Naive thymus-derived CD4-positive, alpha-beta T cell (primary cell): ENCODE data around the gene YPEL1. TPM values are rescaled to one million over a fixed set of nuclear protein-coding genes. Genes with fewer than 3 reads are reported as not detected.

Experiments used
- ATAC-seq: fragments of 150-1000 bp; cut with Tn5 transposase; 2 replicates; pipeline ENCODE4 v1.10.0; 2021; ENCODE audit warnings: mild to moderate bottlenecking, moderate library complexity
- CTCF ChIA-PET: fragments of 350-600 bp; sonication (Branson Sonifier 250); formaldehyde crosslinking; loops from one replicate; lab custom pipeline; 2021; ENCODE audit warnings: antibody characterized with exemption; lab: Charles Lee
- POLR2A ChIA-PET: fragments of 350-600 bp; sonication (Branson Sonifier 250); formaldehyde crosslinking; loops from one replicate; lab custom pipeline; 2021; ENCODE audit warnings: antibody characterized with exemption, inconsistent platforms; lab: Charles Lee
- DNase-seq, 9 donors: peaks; one replicate each; pipeline versions ENCODE4 v3.0.0 to v3.0.0-alpha.2; 2020 to 2022; ENCODE audit warnings: mixed read lengths in 1 of 9
- H3K27ac ChIP-seq: one replicate; pipeline ENCODE4 v1.7.0; 2013; ENCODE audit warnings: mild to moderate bottlenecking, low read depth, low read length, moderate library complexity
- H3K27me3 ChIP-seq, 2 donors: one replicate each; pipeline ENCODE4 v1.7.0; 2013; ENCODE audit warnings: low read length in 2 of 2, mild to moderate bottlenecking in 2 of 2, moderate library complexity in 2 of 2; ENCODE audit not compliant: control insufficient read depth in 2 of 2, insufficient read depth in 2 of 2
- H3K36me3 ChIP-seq, 3 experiments: 1 replicate in 2 of 3; 2 replicates in 1 of 3; pipeline ENCODE4 v1.7.0; 2013; ENCODE audit warnings: low read length in 3 of 3, mild to moderate bottlenecking in 3 of 3, moderate library complexity in 1 of 3; ENCODE audit not compliant: insufficient read depth in 3 of 3, control insufficient read depth in 2 of 3
- H3K4me1 ChIP-seq, 2 donors: one replicate each; pipeline ENCODE4 v1.7.0; 2013; ENCODE audit warnings: low read length in 2 of 2, mild to moderate bottlenecking in 2 of 2, moderate library complexity in 1 of 2; ENCODE audit not compliant: control insufficient read depth in 2 of 2, insufficient read depth in 2 of 2
- H3K4me3 ChIP-seq: 2 replicates; pipeline ENCODE4 v1.7.0; 2013; ENCODE audit warnings: mild to moderate bottlenecking, low read length
- H3K9me3 ChIP-seq, 3 experiments: 1 replicate in 2 of 3; 2 replicates in 1 of 3; pipeline ENCODE4 v1.7.0; 2013; ENCODE audit warnings: low read length in 3 of 3; ENCODE audit not compliant: control insufficient read depth in 2 of 3
- H3K27ac Mint-ChIP-seq, 9 donors: one replicate each; pipeline ENCODE4 v1.8.0; 2020 to 2022; ENCODE audit warnings: mixed read lengths in 9 of 9, mild to moderate bottlenecking in 8 of 9, moderate library complexity in 5 of 9, inconsistent platforms in 2 of 9
- H3K27me3 Mint-ChIP-seq, 5 donors: one replicate each; pipeline ENCODE4 v1.8.0; 2021 to 2022; ENCODE audit warnings: mixed read lengths in 5 of 5, mild to moderate bottlenecking in 1 of 5
- H3K36me3 Mint-ChIP-seq, 5 donors: one replicate each; pipeline ENCODE4 v1.8.0; 2020 to 2022; ENCODE audit warnings: mixed read lengths in 5 of 5, mild to moderate bottlenecking in 3 of 5, inconsistent platforms in 1 of 5
- H3K4me1 Mint-ChIP-seq, 7 donors: one replicate each; pipeline ENCODE4 v1.8.0; 2020 to 2022; ENCODE audit warnings: mixed read lengths in 7 of 7, mild to moderate bottlenecking in 3 of 7, inconsistent platforms in 1 of 7
- H3K4me3 Mint-ChIP-seq, 10 donors: one replicate each; pipeline ENCODE4 v1.8.0; 2020 to 2022; ENCODE audit warnings: mild to moderate bottlenecking in 10 of 10, mixed read lengths in 10 of 10, moderate library complexity in 6 of 10, inconsistent platforms in 2 of 10
- H3K9me3 Mint-ChIP-seq, 11 donors: one replicate each; pipeline ENCODE4 v1.8.0; 2020 to 2022; ENCODE audit warnings: mixed read lengths in 11 of 11, mild to moderate bottlenecking in 4 of 11, inconsistent platforms in 1 of 11, moderate library complexity in 1 of 11
- intact Hi-C, 2 donors: fragments of 100-400 bp; cut with micrococcal nuclease; formaldehyde crosslinking; loops; one replicate each; pipeline ENCODE4 v1.15.1; 2023
- polyA plus RNA-seq, 2 donors: library from polyadenylated mRNA; unstranded; fragments of 300-500 nt; fragmentation: Illumina TruSeq; gene quantifications; one replicate each; pipeline ENCODE4 v1.2.3, GENCODE V29; 2021
- total RNA-seq, 6 experiments: library from RNA in 5 of 6; stranded (reverse) in 5 of 6; gene quantifications; 1 replicate in 5 of 6; 2 replicates in 1 of 6; pipeline ENCODE4 v1.2.3 and lab custom pipeline; 2021 to 2026

The YPEL1 gene
- total and polyA plus RNA-seq, 7 experiments from 2014 or later, result 1.5 to 9.5 (median 3.6) TPM

DNA sequence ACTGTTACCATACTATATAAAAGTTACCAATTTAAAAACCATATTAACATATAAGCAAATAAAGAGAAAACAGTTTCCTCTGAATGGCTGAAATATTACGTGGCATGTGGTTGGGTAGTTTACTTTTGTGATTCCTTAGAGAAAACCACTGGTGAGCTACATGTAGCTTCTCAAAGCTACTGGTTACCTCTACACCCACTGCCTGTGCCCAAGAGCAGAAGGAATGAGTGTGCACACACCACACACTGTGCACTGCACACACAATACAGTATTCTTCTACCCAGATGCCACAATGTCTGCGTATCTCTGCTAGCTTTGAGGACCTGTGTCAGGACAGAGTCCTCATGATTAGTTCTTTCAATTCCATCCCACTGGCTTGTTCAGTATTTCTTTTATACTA is 25.5 kb upstream of the YPEL1 start:
- intact Hi-C loops, result loop anchor here (10.0 kb wide), 2 partner anchors 46 to 104 kb away; partner anchors contain the start of gene MAPK1 (in 1 of the 2)
- peaks cover 9 to 47% (median 29%) of the 10 kb centered on the region in 5 donors for H3K36me3 Mint-ChIP-seq
- no peaks in the 10 kb centered on the region for H3K27me3 Mint-ChIP-seq
- H3K4me1 ChIP-seq, result peaks cover 0 to 77% of the 10 kb centered on the region in 2 donors
- H3K27ac Mint-ChIP-seq, result peak overlapping the region in 1 of 9 donors; percentile 20
- H3K9me3 Mint-ChIP-seq, result no peaks in the 10 kb centered on the region
- no peak overlapping the region for H3K4me3 Mint-ChIP-seq
- POLR2A ChIA-PET, result interaction anchor here (1.1 kb wide), 1 partner anchor 11 kb away, joined by 3 read pairs; no protein-coding TSS in a partner anchor
- ATAC-seq (no peak), DNase-seq (no peak)
- no peak overlapping the region for H3K27ac ChIP-seq
- peaks cover 0 to 72% (median 22%) of the 10 kb centered on the region in 3 experiments for H3K36me3 ChIP-seq
- H3K27me3 ChIP-seq, result no peaks in the 10 kb centered on the region
- no peaks in the 10 kb centered on the region for H3K9me3 ChIP-seq
- CTCF ChIA-PET, result no interaction called here
- H3K4me1 Mint-ChIP-seq, result peaks cover 0 to 35% (median 10%) of the 10 kb centered on the region in 7 donors
- no peak overlapping the region for H3K4me3 ChIP-seq

DNA sequence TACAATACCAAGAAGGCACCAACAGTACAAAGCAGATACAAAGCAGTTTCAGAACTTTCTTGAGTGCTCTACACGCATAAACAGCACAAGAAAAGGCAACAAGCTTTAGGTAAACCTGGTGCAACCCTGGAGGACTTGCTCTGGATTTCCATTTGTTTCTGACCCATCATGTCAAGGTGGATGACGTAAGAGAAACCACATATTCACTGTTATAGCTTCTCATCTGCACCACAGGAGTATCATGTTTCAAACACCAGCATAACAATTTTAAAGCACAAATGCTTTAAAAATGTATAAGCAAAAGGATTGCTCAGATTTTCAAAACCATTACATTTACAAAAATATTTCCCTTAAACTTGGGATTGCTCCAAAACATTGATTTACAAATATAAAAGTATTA is 25.0 kb upstream of the YPEL1 start:
- H3K4me1 ChIP-seq, result peaks cover 0 to 73% of the 10 kb centered on the region in 2 donors
- no peak for DNase-seq
- Mint-ChIP-seq H3K4me1 (peaks cover 0 to 36% (median 10%) of the 10 kb centered on the region in 7 donors), H3K27me3 (no peaks in the 10 kb centered on the region), H3K27ac (peak overlapping the region in 1 of 9 donors; percentile 22), H3K9me3 (no peaks in the 10 kb centered on the region), H3K4me3 (no peak overlapping the region), H3K36me3 (peaks cover 7 to 44% (median 29%) of the 10 kb centered on the region in 5 donors)
- no peaks in the 10 kb centered on the region for H3K27me3 ChIP-seq
- ATAC-seq, result no peak
- intact Hi-C loops, result loop anchor here (10.0 kb wide), 2 partner anchors 46 to 104 kb away; partner anchors contain the start of gene MAPK1 (in 1 of the 2)
- H3K9me3 ChIP-seq, result no peaks in the 10 kb centered on the region
- H3K4me3 ChIP-seq, result no peak overlapping the region
- ChIA-PET CTCF (no interaction called here), POLR2A (no interaction called here)
- peaks cover 0 to 67% (median 22%) of the 10 kb centered on the region in 3 experiments for H3K36me3 ChIP-seq
- no peak overlapping the region for H3K27ac ChIP-seq

DNA sequence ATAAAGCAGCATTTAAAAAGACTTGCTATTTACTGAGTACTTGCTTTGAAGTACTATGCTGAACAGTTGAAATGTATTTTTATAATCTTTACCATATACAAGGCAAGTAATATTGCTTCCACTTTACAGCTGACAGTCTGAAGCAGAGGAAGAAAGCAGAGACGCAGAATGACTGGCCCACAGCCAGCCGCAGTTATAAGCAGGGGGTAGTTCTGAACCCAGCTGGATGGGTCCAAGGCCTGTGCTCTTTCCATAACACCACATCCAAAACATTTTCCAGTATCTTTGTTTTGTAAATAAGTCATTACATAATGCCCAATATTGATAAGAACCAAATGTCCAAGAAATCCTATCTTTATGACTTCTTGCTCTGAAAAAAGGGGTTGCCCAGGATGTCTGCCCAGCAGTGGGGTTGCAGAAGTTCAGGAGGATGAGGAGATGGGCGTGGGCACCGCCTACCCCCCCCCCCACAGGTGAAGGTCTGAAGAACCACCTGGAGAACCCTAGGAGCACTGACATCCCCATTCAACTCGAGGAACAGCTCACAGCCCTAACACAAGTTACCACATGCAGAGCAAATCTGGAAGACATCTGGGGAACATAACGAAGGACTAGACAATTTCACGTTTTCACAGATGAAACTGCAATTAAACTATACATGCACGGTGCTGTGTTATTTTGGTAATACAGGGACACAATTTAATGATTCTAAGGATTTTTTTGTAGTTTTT is 24.2 kb upstream of the YPEL1 start:
- Mint-ChIP-seq H3K4me3 (no peak overlapping the region), H3K27me3 (no peaks in the 10 kb centered on the region), H3K9me3 (no peaks in the 10 kb centered on the region), H3K27ac (peak overlapping the region in 1 of 9 donors; percentile 34), H3K4me1 (peaks cover 0 to 28% (median 9%) of the 10 kb centered on the region in 7 donors), H3K36me3 (peaks cover 3 to 39% (median 29%) of the 10 kb centered on the region in 5 donors)
- ChIA-PET CTCF (no interaction called here), POLR2A (no interaction called here)
- no peak overlapping the region for H3K4me3 ChIP-seq
- no peak for ATAC-seq
- no peak overlapping the region for H3K27ac ChIP-seq
- peaks cover 0 to 65% of the 10 kb centered on the region in 2 donors for H3K4me1 ChIP-seq
- no peaks in the 10 kb centered on the region for H3K9me3 ChIP-seq
- intact Hi-C loops, result loop anchor here (10.0 kb wide), 2 partner anchors 45 to 105 kb away; partner anchors contain the start of gene MAPK1 (in 1 of the 2)
- peaks cover 0 to 59% (median 22%) of the 10 kb centered on the region in 3 experiments for H3K36me3 ChIP-seq
- no peak for DNase-seq
- H3K27me3 ChIP-seq, result no peaks in the 10 kb centered on the region

- Mint-ChIP-seq H3K27ac (peak overlapping the region in 3 of 9 donors; percentile 9 to 63 (median 50)), H3K9me3 (no peaks in the 10 kb centered on the region), H3K27me3 (no peaks in the 10 kb centered on the region), H3K36me3 (peaks cover 3 to 36% (median 23%) of the 10 kb centered on the region in 5 donors), H3K4me1 (peaks cover 0 to 25% (median 2%) of the 10 kb centered on the region in 7 donors), H3K4me3 (no peak overlapping the region)
- no peak overlapping the region for H3K27ac ChIP-seq
- no peaks in the 10 kb centered on the region for H3K9me3 ChIP-seq
- H3K4me1 ChIP-seq, result peaks cover 0 to 57% of the 10 kb centered on the region in 2 donors
- peaks cover 0 to 52% (median 22%) of the 10 kb centered on the region in 3 experiments for H3K36me3 ChIP-seq
- H3K27me3 ChIP-seq, result no peaks in the 10 kb centered on the region
- CTCF ChIA-PET, result no interaction called here
- no peak for DNase-seq
- H3K4me3 ChIP-seq, result no peak overlapping the region
- POLR2A ChIA-PET, result no interaction called here
- intact Hi-C loops, result no loop called here
- ATAC-seq, result no peak
Measured at GRCh38 chr22:21759093-21759492, 23.5 kb upstream of the YPEL1 start.

DNA sequence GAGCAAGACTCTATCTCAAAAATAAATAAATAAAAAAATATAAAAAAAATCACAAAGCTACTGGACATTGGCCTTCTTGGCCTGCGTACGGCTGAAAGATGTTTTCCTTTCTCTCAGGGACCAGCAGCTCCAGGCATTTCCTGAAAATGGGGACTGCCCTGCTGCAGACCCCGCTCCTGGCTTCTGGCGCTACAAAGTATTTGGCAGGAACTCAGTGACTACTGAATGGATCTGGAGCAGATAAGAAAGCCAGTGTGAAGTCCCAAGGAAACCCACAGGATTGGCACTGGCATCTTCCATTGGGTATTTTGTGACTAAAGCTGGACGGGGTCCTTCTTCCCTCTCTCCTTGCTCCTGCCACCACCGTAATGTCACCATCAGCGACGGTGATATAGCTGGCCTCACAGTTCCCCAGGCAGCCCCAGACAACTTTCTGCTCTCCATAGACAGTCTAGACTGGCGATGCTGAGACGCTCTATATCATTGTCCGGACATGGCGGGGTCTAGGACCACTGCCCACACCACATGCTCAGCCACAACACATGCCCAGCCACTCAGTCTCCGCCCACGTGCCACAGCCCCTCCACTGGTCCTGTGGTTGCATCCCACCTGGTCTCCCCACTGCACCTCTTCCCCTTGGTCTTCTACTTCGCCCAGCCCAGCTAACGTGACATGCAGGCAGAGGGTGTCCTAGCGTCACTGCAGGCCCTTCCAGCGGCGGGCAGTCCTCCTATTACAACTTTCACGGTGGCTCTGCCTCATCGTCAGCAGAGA is 22.7 kb upstream of the YPEL1 start:
- H3K27me3 ChIP-seq, result no peaks in the 10 kb centered on the region
- Mint-ChIP-seq H3K4me1 (peaks cover 0 to 19% (median 0%) of the 10 kb centered on the region in 7 donors), H3K27ac (peak overlapping the region in 2 of 9 donors; percentile 50 to 51), H3K36me3 (peaks cover 3 to 28% (median 18%) of the 10 kb centered on the region in 5 donors), H3K27me3 (no peaks in the 10 kb centered on the region), H3K4me3 (no peak overlapping the region), H3K9me3 (no peaks in the 10 kb centered on the region)
- DNase-seq (no peak), ATAC-seq (no peak)
- no peaks in the 10 kb centered on the region for H3K9me3 ChIP-seq
- peaks cover 0 to 49% of the 10 kb centered on the region in 2 donors for H3K4me1 ChIP-seq
- H3K27ac ChIP-seq, result no peak overlapping the region
- H3K36me3 ChIP-seq, result peaks cover 0 to 44% (median 17%) of the 10 kb centered on the region in 3 experiments
- POLR2A ChIA-PET, result no interaction called here
- CTCF ChIA-PET, result no interaction called here
- intact Hi-C loops, result no loop called here
- H3K4me3 ChIP-seq, result no peak overlapping the region

DNA sequence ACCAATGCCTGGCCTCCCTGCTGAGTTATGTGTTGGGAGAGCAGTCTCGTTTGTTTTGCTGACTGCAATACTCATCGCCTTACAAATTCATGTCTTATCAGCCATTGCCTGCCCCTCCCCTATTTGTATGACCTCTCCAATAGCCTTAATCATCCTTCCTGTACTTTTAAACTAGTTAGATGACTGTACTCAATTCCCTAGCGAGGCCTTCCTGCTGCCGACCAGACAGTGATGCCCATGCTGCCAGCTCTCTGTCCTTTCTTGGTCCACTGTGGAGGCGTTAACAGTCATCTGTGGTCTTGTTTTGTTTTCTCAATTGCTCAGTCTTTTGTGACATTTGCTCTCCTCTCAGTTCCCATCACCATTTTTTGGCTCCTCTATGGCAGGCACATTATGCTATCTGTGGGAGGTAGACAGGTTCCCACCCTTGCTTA is 20.3 kb upstream of the YPEL1 start:
- Histone ChIP-seq H3K27ac (no peak overlapping the region), H3K36me3 (peaks cover 0 to 29% (median 7%) of the 10 kb centered on the region in 3 experiments), H3K9me3 (no peaks in the 10 kb centered on the region), H3K4me1 (peaks cover 0 to 25% of the 10 kb centered on the region in 2 donors), H3K27me3 (no peaks in the 10 kb centered on the region), H3K4me3 (no peak overlapping the region)
- Mint-ChIP-seq H3K4me3 (no peak overlapping the region), H3K36me3 (peaks cover 0 to 22% (median 10%) of the 10 kb centered on the region in 5 donors), H3K9me3 (no peaks in the 10 kb centered on the region), H3K27ac (peak overlapping the region in 1 of 9 donors; percentile 9), H3K27me3 (no peaks in the 10 kb centered on the region), H3K4me1 (peaks cover 0 to 27% (median 0%) of the 10 kb centered on the region in 7 donors)
- POLR2A ChIA-PET, result no interaction called here
- DNase-seq (no peak), ATAC-seq (no peak)
- intact Hi-C loops, result no loop called here
- CTCF ChIA-PET, result no interaction called here
